H9 (cell line): ENCODE data around the gene PRKCA. TPM values are rescaled to one million over a fixed set of nuclear protein-coding genes. Genes with fewer than 3 reads are reported as not detected.

ENCODE experiments used
- DNase-seq: peaks from one replicate; pipeline ENCODE4 v3.0.0-alpha.2; 2017
- H2AFZ ChIP-seq: one replicate; pipeline ENCODE4 v1.6.1; 2013; ENCODE audit warnings: mild to moderate bottlenecking, low read length, control low read depth, moderate library complexity
- H2AK5ac ChIP-seq: 2 replicates; pipeline ENCODE4 v1.6.1; 2013; ENCODE audit warnings: low read length, control low read depth, mixed read lengths; ENCODE audit not compliant: insufficient read length
- H2BK120ac ChIP-seq: one replicate; pipeline ENCODE4 v1.6.1; 2013; ENCODE audit warnings: low read depth, mild to moderate bottlenecking, low read length, control low read depth, inconsistent platforms; ENCODE audit not compliant: poor library complexity, severe bottlenecking
- H2BK12ac ChIP-seq: 2 replicates; pipeline ENCODE4 v1.6.1; 2013; ENCODE audit warnings: low read length, control low read depth, mixed read lengths, low read depth; ENCODE audit not compliant: insufficient read length
- H2BK15ac ChIP-seq: 2 replicates; pipeline ENCODE4 v1.6.1; 2013; ENCODE audit warnings: low read depth, low read length, control low read depth
- H2BK20ac ChIP-seq: one replicate; pipeline ENCODE4 v1.6.1; 2013; ENCODE audit warnings: low read depth, mild to moderate bottlenecking, low read length, control low read depth, inconsistent platforms; ENCODE audit not compliant: poor library complexity, severe bottlenecking
- H2BK5ac ChIP-seq: 2 replicates; pipeline ENCODE4 v1.6.1; 2013; ENCODE audit warnings: low read length, control low read depth, mixed read lengths; ENCODE audit not compliant: insufficient read length
- H3K14ac ChIP-seq: 2 replicates; pipeline ENCODE4 v1.6.1; 2013; ENCODE audit warnings: low read length, control low read depth; ENCODE audit not compliant: insufficient read depth
- H3K18ac ChIP-seq: 2 replicates; pipeline ENCODE4 v1.6.1; 2013; ENCODE audit warnings: low read depth, mild to moderate bottlenecking, mixed read lengths, low read length, control low read depth; ENCODE audit not compliant: insufficient read length
- H3K23ac ChIP-seq: 2 replicates; pipeline ENCODE4 v1.6.1; 2013; ENCODE audit warnings: low read length, control low read depth, mixed read lengths, low read depth; ENCODE audit not compliant: insufficient read length
- H3K23me2 ChIP-seq: 2 replicates; pipeline ENCODE4 v1.6.1; 2013; ENCODE audit warnings: low read depth, mild to moderate bottlenecking, mixed read lengths, low read length, control low read depth; ENCODE audit not compliant: insufficient read length, poor library complexity, severe bottlenecking
- H3K27ac ChIP-seq: 2 replicates; pipeline ENCODE4 v1.5.1; 2013; ENCODE audit warnings: low read length, control low read depth, mixed read lengths, low read depth; ENCODE audit not compliant: insufficient read length
- H3K27me3 ChIP-seq: 2 replicates; pipeline ENCODE4 v1.6.1; 2013; ENCODE audit warnings: low read length, control low read depth, inconsistent platforms; ENCODE audit not compliant: insufficient read depth
- H3K4ac ChIP-seq: 2 replicates; pipeline ENCODE4 v1.6.1; 2013; ENCODE audit warnings: low read depth, mild to moderate bottlenecking, control low read depth, inconsistent platforms, low read length, moderate library complexity
- H3K4me1 ChIP-seq: 2 replicates; pipeline ENCODE4 v1.6.1; 2013; ENCODE audit warnings: low read length, control low read depth, inconsistent platforms; ENCODE audit not compliant: insufficient read depth
- H3K4me2 ChIP-seq: 2 replicates; pipeline ENCODE4 v1.6.1; 2013; ENCODE audit warnings: low read length, control low read depth, mixed read lengths; ENCODE audit not compliant: insufficient read length, insufficient read depth
- H3K56ac ChIP-seq: 2 replicates; pipeline ENCODE4 v1.6.1; 2013; ENCODE audit warnings: low read depth, mild to moderate bottlenecking, mixed read lengths, low read length, control low read depth; ENCODE audit not compliant: insufficient read length
- H3K79me1 ChIP-seq: 2 replicates; pipeline ENCODE4 v1.6.1; 2013; ENCODE audit warnings: low read depth, mild to moderate bottlenecking, moderate library complexity, low read length, control low read depth, inconsistent platforms; ENCODE audit not compliant: insufficient read depth, poor library complexity, severe bottlenecking
- H3K79me2 ChIP-seq: 2 replicates; pipeline ENCODE4 v1.6.1; 2013; ENCODE audit warnings: low read length, control low read depth, inconsistent platforms; ENCODE audit not compliant: insufficient read depth
- H3K9ac ChIP-seq: 2 replicates; pipeline ENCODE4 v1.6.1; 2013; ENCODE audit warnings: low read length, control low read depth, mixed read lengths; ENCODE audit not compliant: insufficient read length; ENCODE audit errors: extremely low read depth
- H3K9me3 ChIP-seq: one replicate; pipeline ENCODE4 v1.6.1; 2013; ENCODE audit warnings: low read depth, low read length, inconsistent platforms; ENCODE audit not compliant: control insufficient read depth
- H3T11ph ChIP-seq: one replicate; pipeline ENCODE4 v1.6.1; 2013; ENCODE audit warnings: mild to moderate bottlenecking, low read length, control low read depth, inconsistent platforms
- H4K20me1 ChIP-seq: one replicate; pipeline ENCODE4 v1.6.1; 2013; ENCODE audit not compliant: control insufficient read depth, insufficient read length, insufficient read depth
- H4K5ac ChIP-seq: 2 replicates; pipeline ENCODE4 v1.6.1; 2013; ENCODE audit warnings: low read depth, mild to moderate bottlenecking, mixed read lengths, low read length, control low read depth; ENCODE audit not compliant: insufficient read length
- H4K8ac ChIP-seq: replicated peaks from 2 replicates; pipeline ENCODE4 v1.6.1; 2013; ENCODE audit warnings: low read length, control low read depth, mixed read lengths, low read depth; ENCODE audit not compliant: insufficient read length
- H4K91ac ChIP-seq: 2 replicates; pipeline ENCODE4 v1.6.1; 2013; ENCODE audit warnings: low read depth, mild to moderate bottlenecking, moderate library complexity, mixed read lengths, low read length, control low read depth; ENCODE audit not compliant: insufficient read length
- H3K27ac Mint-ChIP-seq, 3 experiments: 2 replicates in 2 of 3; 3 replicates in 1 of 3; pipeline ENCODE4 v1.8.0; 2020 to 2021; ENCODE audit warnings: mixed read lengths in 3 of 3, mild to moderate bottlenecking in 1 of 3, moderate library complexity in 1 of 3
- H3K27me3 Mint-ChIP-seq: 2 replicates; pipeline ENCODE4 v1.8.0; 2021; ENCODE audit warnings: low read depth, mild to moderate bottlenecking, moderate library complexity, mixed read lengths
- H3K36me3 Mint-ChIP-seq, 3 experiments: 2 replicates in 2 of 3; 3 replicates in 1 of 3; pipeline ENCODE4 v1.8.0; 2020 to 2021; ENCODE audit warnings: low read depth in 3 of 3, mixed read lengths in 3 of 3; ENCODE audit not compliant: insufficient read depth in 1 of 3
- H3K4me1 Mint-ChIP-seq, 2 experiments: 2 replicates each; pipeline ENCODE4 v1.8.0; 2020; ENCODE audit warnings: mixed read lengths in 2 of 2
- H3K4me3 Mint-ChIP-seq, 2 experiments: 2 replicates in 1 of 2; 3 replicates in 1 of 2; pipeline ENCODE4 v1.8.0; 2020 to 2021; ENCODE audit warnings: mild to moderate bottlenecking in 2 of 2, mixed read lengths in 2 of 2, moderate library complexity in 1 of 2
- H3K9me3 Mint-ChIP-seq, 2 experiments: 2 replicates in 1 of 2; 3 replicates in 1 of 2; pipeline ENCODE4 v1.8.0; 2020; ENCODE audit warnings: mild to moderate bottlenecking in 2 of 2, mixed read lengths in 2 of 2, moderate library complexity in 1 of 2
- WGBS: extraction: QIAGEN DNeasy Blood & Tissue Kit; methylation state at CpG from one replicate; pipeline ENCODE4 v1.1.7; 2013; ENCODE audit warnings: missing lambda C conversion rate, low lambda C conversion rate, mixed read lengths; ENCODE audit not compliant: insufficient read length; ENCODE audit errors: extremely low coverage; 5-methylcytosine and 5-hydroxymethylcytosine counted together
- total RNA-seq: library from RNA; stranded (reverse); gene quantifications from 2 replicates; pipeline ENCODE4 v1.2.1, GENCODE V29; 2021
- TF ChIP-seq, protein P1 (sequence below): fragments of 200-600 bp; sonication (generic); conservative IDR thresholded peaks from 3 replicates; pipeline ENCODE4 v1.8.0; 2021; ENCODE audit warnings: antibody characterized with exemption, mild to moderate bottlenecking

The PRKCA gene
- total RNA-seq, 1 experiment from 2014 or later = 10.5 TPM

- H2AFZ ChIP-seq = no peak overlapping the region
- peaks cover 21 to 26% of the 10 kb centered on the region in 2 experiments for H3K9me3 Mint-ChIP-seq
These were observed 541.2 kb downstream of the PRKCA start for GRCh38 chr17:66843627-66844026.

More at GRCh38 chr17:66843627-66844026, 541.2 kb downstream of the PRKCA start:
- Histone ChIP-seq H3K4me1 (no peaks in the 10 kb centered on the region), H3K4ac (no peak overlapping the region), H2BK12ac (no peak overlapping the region), H2BK120ac (no peak overlapping the region), H4K8ac (no peak overlapping the region), H3K23ac (no peak overlapping the region), H4K5ac (no peak overlapping the region), H3K56ac (no peak overlapping the region), H2BK20ac (no peak overlapping the region), H3K79me1 (no peaks in the 10 kb centered on the region), H3K14ac (no peak overlapping the region), H3K27me3 (no peaks in the 10 kb centered on the region), H3K18ac (no peak overlapping the region), H3K23me2 (no peaks in the 10 kb centered on the region), H3K79me2 (no peaks in the 10 kb centered on the region), H3K27ac (no peak overlapping the region), H3K9me3 (no peaks in the 10 kb centered on the region), H2AK5ac (no peak overlapping the region), H4K20me1 (no peaks in the 10 kb centered on the region), H2BK5ac (no peak overlapping the region), H2BK15ac (no peak overlapping the region), H3K4me2 (no peak overlapping the region), H3K9ac (no peak overlapping the region), H4K91ac (no peak overlapping the region), H3T11ph (no peak overlapping the region)
- Mint-ChIP-seq H3K27me3 (peaks cover 11% of the 10 kb centered on the region), H3K4me3 (no peak overlapping the region), H3K4me1 (no peaks in the 10 kb centered on the region), H3K27ac (no peak overlapping the region), H3K36me3 (peaks cover 2 to 9% (median 3%) of the 10 kb centered on the region in 3 experiments; a peak in 6 of 7 replicates)
- TF ChIP-seq, protein P1, sequence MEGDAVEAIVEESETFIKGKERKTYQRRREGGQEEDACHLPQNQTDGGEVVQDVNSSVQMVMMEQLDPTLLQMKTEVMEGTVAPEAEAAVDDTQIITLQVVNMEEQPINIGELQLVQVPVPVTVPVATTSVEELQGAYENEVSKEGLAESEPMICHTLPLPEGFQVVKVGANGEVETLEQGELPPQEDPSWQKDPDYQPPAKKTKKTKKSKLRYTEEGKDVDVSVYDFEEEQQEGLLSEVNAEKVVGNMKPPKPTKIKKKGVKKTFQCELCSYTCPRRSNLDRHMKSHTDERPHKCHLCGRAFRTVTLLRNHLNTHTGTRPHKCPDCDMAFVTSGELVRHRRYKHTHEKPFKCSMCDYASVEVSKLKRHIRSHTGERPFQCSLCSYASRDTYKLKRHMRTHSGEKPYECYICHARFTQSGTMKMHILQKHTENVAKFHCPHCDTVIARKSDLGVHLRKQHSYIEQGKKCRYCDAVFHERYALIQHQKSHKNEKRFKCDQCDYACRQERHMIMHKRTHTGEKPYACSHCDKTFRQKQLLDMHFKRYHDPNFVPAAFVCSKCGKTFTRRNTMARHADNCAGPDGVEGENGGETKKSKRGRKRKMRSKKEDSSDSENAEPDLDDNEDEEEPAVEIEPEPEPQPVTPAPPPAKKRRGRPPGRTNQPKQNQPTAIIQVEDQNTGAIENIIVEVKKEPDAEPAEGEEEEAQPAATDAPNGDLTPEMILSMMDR = no peak
- DNase-seq = no peak
- WGBS = no CpG with 5 or more reads among the region's 4 CpGs
